GM23338 (cell line): ENCODE measurements around the gene PCNX3. TPM values are rescaled to one million over a fixed set of nuclear protein-coding genes. Genes with fewer than 3 reads are reported as not detected.

Source experiments
- ATAC-seq: fragments of 200-7000 bp; cut with Tn5 transposase; 3 replicates; pipeline ENCODE4 v1.9.1; 2020
- DNase-seq: peaks from one replicate; pipeline ENCODE4 v3.0.0-alpha.2; 2015; ENCODE audit warnings: low spot score
- H2AFZ ChIP-seq: fragments of 200-600 bp; sonication (generic); 2 replicates; pipeline ENCODE4 v1.8.0; 2016; ENCODE audit warnings: antibody characterized with exemption, mild to moderate bottlenecking, moderate library complexity
- H3F3A ChIP-seq: fragments of 200-600 bp; sonication (generic); replicated peaks from 2 replicates; pipeline ENCODE4 v1.8.0; 2017; ENCODE audit warnings: antibody characterized with exemption, mixed run types, low read depth
- H3K27ac ChIP-seq: fragments of 200-600 bp; sonication (generic); 2 replicates; pipeline ENCODE4 v1.6.1; 2016; ENCODE audit warnings: low read depth
- H3K27me3 ChIP-seq: fragments of 200-600 bp; sonication (generic); 2 replicates; pipeline ENCODE4 v1.8.0; 2016; ENCODE audit warnings: mild to moderate bottlenecking, mixed run types, moderate library complexity; ENCODE audit not compliant: insufficient read depth
- H3K36me3 ChIP-seq: fragments of 200-600 bp; sonication (generic); 2 replicates; pipeline ENCODE4 v1.8.0; 2016; ENCODE audit warnings: mild to moderate bottlenecking; ENCODE audit not compliant: insufficient read depth
- H3K4me1 ChIP-seq: fragments of 200-600 bp; sonication (generic); 2 replicates; pipeline ENCODE4 v1.8.0; 2016; ENCODE audit warnings: mild to moderate bottlenecking, moderate library complexity; ENCODE audit not compliant: insufficient read depth
- H3K4me2 ChIP-seq: fragments of 200-600 bp; sonication (generic); 2 replicates; pipeline ENCODE4 v1.7.1; 2017; ENCODE audit warnings: mixed run types
- H3K4me3 ChIP-seq: fragments of 200-600 bp; sonication (generic); 2 replicates; pipeline ENCODE4 v1.6.1; 2016; ENCODE audit warnings: mixed run types
- H3K79me2 ChIP-seq: fragments of 200-600 bp; sonication (generic); replicated peaks from 2 replicates; pipeline ENCODE4 v1.8.0; 2017; ENCODE audit warnings: mild to moderate bottlenecking; ENCODE audit not compliant: insufficient read depth
- H3K9me2 ChIP-seq: fragments of 200-600 bp; sonication (generic); 2 replicates; pipeline ENCODE4 v1.8.0; 2017; ENCODE audit not compliant: insufficient read depth
- H4K20me1 ChIP-seq: fragments of 200-600 bp; sonication (generic); replicated peaks from 2 replicates; pipeline ENCODE4 v1.8.0; 2017; ENCODE audit warnings: mild to moderate bottlenecking; ENCODE audit not compliant: insufficient read depth
- H3K27ac Mint-ChIP-seq: 2 replicates; pipeline ENCODE4 v1.8.0; 2020; ENCODE audit warnings: inconsistent platforms, mild to moderate bottlenecking, moderate library complexity, mixed read lengths
- H3K27me3 Mint-ChIP-seq: 3 replicates; pipeline ENCODE4 v1.8.0; 2022; ENCODE audit warnings: low read depth, mild to moderate bottlenecking, moderate library complexity, mixed read lengths, inconsistent platforms; ENCODE audit not compliant: insufficient read depth, poor library complexity
- H3K36me3 Mint-ChIP-seq: 3 replicates; pipeline ENCODE4 v1.8.0; 2021; ENCODE audit warnings: low read depth, mild to moderate bottlenecking, inconsistent platforms, moderate library complexity, mixed read lengths
- H3K4me1 Mint-ChIP-seq: 3 replicates; pipeline ENCODE4 v1.8.0; 2020; ENCODE audit warnings: mild to moderate bottlenecking, inconsistent platforms, mixed read lengths
- H3K4me3 Mint-ChIP-seq: 3 replicates; pipeline ENCODE4 v1.8.0; 2021; ENCODE audit warnings: moderate library complexity, mild to moderate bottlenecking, inconsistent platforms, mixed read lengths
- H3K9me3 Mint-ChIP-seq: 3 replicates; pipeline ENCODE4 v1.8.0; 2020; ENCODE audit warnings: moderate library complexity, mild to moderate bottlenecking, inconsistent platforms, mixed read lengths
- CREB1 ChIP-seq: fragments of 250-450 bp; sonication (Bioruptor Pico); IDR thresholded peaks from 2 replicates; pipeline ENCODE4 v1.5.0; 2020; ENCODE audit warnings: low read depth, mild to moderate bottlenecking, moderate library complexity
- CTCF ChIP-seq, 2 experiments: fragments of 200-600 bp in 1 of 2; sonication (generic) in 1 of 2; conservative IDR thresholded peaks; 2 replicates each; pipeline versions ENCODE4 v1.5.1 to v1.6.1; 2016 to 2017; ENCODE audit warnings: antibody characterized with exemption in 2 of 2, low read depth in 2 of 2, mild to moderate bottlenecking in 2 of 2, moderate library complexity in 1 of 2
- ETS1 ChIP-seq: IDR thresholded peaks from 2 replicates; pipeline ENCODE4 v1.6.1; 2016; ENCODE audit warnings: antibody characterized with exemption
- EZH2 ChIP-seq: fragments of 200-600 bp; sonication (generic); IDR thresholded peaks from one replicate; pipeline ENCODE4 v1.8.0; 2017; ENCODE audit warnings: antibody characterized with exemption, mild to moderate bottlenecking, low read depth; ENCODE audit not compliant: unreplicated experiment
- EZH2phosphoT487 ChIP-seq: fragments of 200-600 bp; sonication (generic); IDR thresholded peaks from one replicate; pipeline ENCODE4 v1.8.1; 2018; ENCODE audit warnings: antibody characterized with exemption; ENCODE audit not compliant: unreplicated experiment
- JUNB ChIP-seq: IDR thresholded peaks from one replicate; pipeline ENCODE4 v1.6.1; 2016; ENCODE audit warnings: antibody characterized with exemption; ENCODE audit not compliant: unreplicated experiment
- NANOG ChIP-seq: IDR thresholded peaks from 2 replicates; pipeline ENCODE4 v1.6.1; 2016; ENCODE audit warnings: antibody characterized with exemption, borderline replicate concordance
- POLR2AphosphoS5 ChIP-seq: IDR thresholded peaks from 2 replicates; pipeline ENCODE4 v1.6.1; 2016; ENCODE audit warnings: antibody characterized with exemption, low read depth
- REST ChIP-seq: IDR thresholded peaks from one replicate; pipeline ENCODE4 v1.6.1; 2018; ENCODE audit warnings: antibody characterized with exemption; ENCODE audit not compliant: unreplicated experiment
- STAT1 ChIP-seq: IDR thresholded peaks from one replicate; pipeline ENCODE4 v1.6.1; 2016; ENCODE audit warnings: antibody characterized with exemption; ENCODE audit not compliant: unreplicated experiment
- ZNF114 ChIP-seq: fragments of 250-450 bp; sonication (Bioruptor Pico); IDR thresholded peaks from 2 replicates; pipeline ENCODE4 v1.5.0; 2020; ENCODE audit warnings: mild to moderate bottlenecking, moderate library complexity
- ZNF331 ChIP-seq: fragments of 250-450 bp; sonication (Bioruptor Pico); IDR thresholded peaks from 2 replicates; pipeline ENCODE4 v1.5.0; 2020; ENCODE audit warnings: low read depth, mild to moderate bottlenecking, moderate library complexity
- ZNF462 ChIP-seq: fragments of 250-450 bp; sonication (Bioruptor Pico); IDR thresholded peaks from 2 replicates; pipeline ENCODE4 v1.5.0; 2020; ENCODE audit warnings: mild to moderate bottlenecking, moderate library complexity
- polyA plus RNA-seq: library from polyadenylated mRNA; unstranded; fragments of >200 nt; fragmentation: Nextera tagmentation; extraction: Ambion mirVana; gene quantifications from 2 replicates; pipeline ENCODE4 v1.2.1, GENCODE V29; 2016
- total RNA-seq: library from RNA; depleted of rRNA; stranded (reverse); fragments of >200 nt; shearing (Covaris generic); gene quantifications from 2 replicates; pipeline ENCODE4 v1.2.3, GENCODE V29; 2014

Gene PCNX3
- total and polyA plus RNA-seq, 2 experiments from 2014 or later = 8.7 to 52.2 TPM

- Histone ChIP-seq H3K4me3 (no peak overlapping the region), H3K27me3 (peaks cover 58% of the 10 kb centered on the region), H3K36me3 (no peaks in the 10 kb centered on the region), H2AFZ (no peak overlapping the region), H3F3A (peaks cover 10% of the 10 kb centered on the region), H4K20me1 (no peaks in the 10 kb centered on the region), H3K9me2 (no peaks in the 10 kb centered on the region), H3K27ac (no peak overlapping the region), H3K4me2 (no peak overlapping the region), H3K4me1 (no peaks in the 10 kb centered on the region), H3K79me2 (no peaks in the 10 kb centered on the region)
- H3K4me3 Mint-ChIP-seq = no peak overlapping the region; the same call in 2 of the 3 replicates
- no peak for DNase-seq
- TF ChIP-seq EZH2phosphoT487 (no peak), ZNF114 (no peak), REST (no peak), ZNF462 (no peak), ETS1 (no peak), CTCF (conservative IDR thresholded peaks at IDR 0.05; ENCODE audit: low read depth in 2 of 2) (no peak), ZNF331 (CRISPR knock-in tag) (no peak), CREB1 (CRISPR knock-in tag) (no peak), POLR2AphosphoS5 (no peak), NANOG (no peak), EZH2 (no peak), JUNB (no peak), STAT1 (no peak)
- no peak for ATAC-seq
- no peaks in the 10 kb centered on the region for H3K9me3 Mint-ChIP-seq
- no peaks in the 10 kb centered on the region for H3K36me3 Mint-ChIP-seq
- H3K4me1 Mint-ChIP-seq = peaks cover 13% of the 10 kb centered on the region
- H3K27me3 Mint-ChIP-seq = peaks cover 56% of the 10 kb centered on the region
- H3K27ac Mint-ChIP-seq = no peak overlapping the region
These were observed 32.0 kb upstream of the PCNX3 start for GRCh38 chr11:65583589-65583988.
